Suppressor macrophage (primary cell): ENCODE measurements around the gene NANP.
"Not testable (repeated sequence)": the region's sequence is repeated elsewhere in the genome, so short reads cannot be mapped to it uniquely, and the experiment has no call there.

Experiments
- DNase-seq, 4 experiments: peaks; one replicate each; pipeline ENCODE4 v3.0.0-alpha.2; 2020 to 2022
- total RNA-seq, 17 experiments: gene quantifications; one replicate each; lab custom pipeline; 2026; ENCODE audit warnings: mixed read lengths in 6 of 17, inconsistent platforms in 3 of 17; lab: John Stamatoyannopoulos, UW

NANP gene
- total RNA-seq: 1.5 to 31.0 (median 17.3) reads per million in 17 experiments

DNA sequence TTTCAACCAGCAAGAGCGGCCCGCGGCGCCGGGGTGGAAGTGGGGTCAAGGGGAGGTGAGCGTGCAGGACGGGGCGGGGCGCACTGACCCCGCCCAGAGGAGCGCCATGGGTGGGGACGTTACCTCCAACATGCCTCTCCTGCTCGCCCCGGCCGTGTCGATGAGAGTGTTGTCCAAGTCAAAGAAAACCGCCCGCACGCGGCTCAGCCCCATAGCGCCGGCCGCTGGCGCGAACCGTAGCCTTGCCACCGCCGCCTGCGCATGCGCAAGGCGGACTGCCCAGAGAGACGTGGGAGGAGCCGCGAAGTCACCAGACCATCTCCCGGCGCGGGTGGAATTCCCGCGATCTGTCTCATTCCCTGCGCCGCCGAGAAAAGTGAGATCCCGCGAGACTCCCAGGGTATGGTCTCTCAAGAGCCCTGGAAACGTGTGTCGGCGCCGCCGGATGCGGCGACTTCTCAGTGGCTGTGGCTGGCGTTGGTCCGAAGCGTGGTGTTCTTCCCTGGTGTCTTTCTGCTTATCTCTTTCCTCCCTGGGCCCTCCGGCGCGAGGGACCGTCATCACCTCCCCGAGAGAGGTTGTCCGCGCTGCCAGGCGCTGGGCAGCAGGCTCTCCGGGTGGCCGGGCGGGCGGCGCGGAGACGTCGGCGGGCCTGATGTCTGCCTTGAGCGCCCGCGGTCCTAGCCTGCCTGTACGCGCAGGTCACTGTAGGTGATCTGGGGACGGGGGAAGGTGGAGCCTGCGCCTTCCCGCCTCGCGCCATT, at the start of gene NANP:
Gene NANP (minus strand): TSS at position 279 of the 764 bp plus-strand sequence. CDS start 66 bp downstream, at position 213.
- peak; percentile 98 to 99 (median 98) for DNase-seq

- peak; percentile 17 to 66 (median 53) for DNase-seq
Observed at GRCh38 chr20:25672659-25673235, 48.9 kb upstream of the NANP start.

DNA sequence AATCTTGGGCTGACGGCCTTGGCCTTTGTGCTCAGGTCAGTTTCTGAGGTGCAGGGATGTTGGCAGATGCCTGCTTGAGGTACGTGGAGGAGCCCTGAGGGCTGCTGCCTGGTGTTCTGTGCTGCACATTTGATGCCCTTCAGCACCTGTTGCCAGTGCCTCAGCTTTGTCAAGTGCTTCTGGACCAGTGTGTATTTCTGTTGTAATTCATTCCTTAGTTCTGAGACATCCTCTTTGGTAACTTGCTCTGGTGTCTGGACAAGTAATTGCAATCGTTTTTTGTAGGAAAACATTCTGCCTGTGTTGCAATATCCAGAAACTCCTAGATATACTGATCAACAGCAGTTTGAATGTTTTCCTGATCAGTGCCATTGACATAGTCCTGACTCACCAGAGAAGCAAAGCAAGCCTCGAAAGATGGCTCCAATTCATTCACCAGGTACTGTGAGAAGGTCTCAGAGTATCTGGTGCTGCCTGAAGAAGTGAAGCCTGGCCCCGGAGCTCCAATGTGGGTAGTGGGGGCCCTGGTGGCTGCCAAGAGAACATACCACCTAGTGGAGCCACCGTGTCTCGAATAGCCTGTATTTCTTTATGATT, 46.1 kb upstream of the NANP start:
- no peak for DNase-seq

GRCh38 chr20:25668446-25668845, 44.6 kb upstream of the NANP start:
- DNase-seq: no peak

DNA sequence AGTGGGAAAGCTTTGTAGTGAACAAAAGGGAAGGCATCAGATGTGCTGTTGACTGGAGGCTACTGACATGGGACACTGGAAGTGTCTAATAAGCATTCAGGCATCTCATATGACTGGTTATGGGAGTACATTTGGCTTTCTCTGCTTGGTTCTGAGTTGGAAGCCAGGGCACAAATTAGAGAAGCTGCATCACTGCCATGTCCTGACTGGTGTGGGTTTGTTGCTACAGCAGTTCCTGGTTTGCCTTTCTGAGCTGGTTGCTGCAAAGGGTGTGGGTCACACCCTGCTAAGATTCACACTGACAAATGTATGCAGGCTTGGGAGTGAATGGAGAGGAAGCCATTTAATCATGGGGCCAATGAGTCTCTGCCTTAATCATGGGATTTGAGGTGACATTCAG, 36.2 kb upstream of the NANP start:
- DNase-seq: peak; percentile 19 to 57 (median 42)

DNA sequence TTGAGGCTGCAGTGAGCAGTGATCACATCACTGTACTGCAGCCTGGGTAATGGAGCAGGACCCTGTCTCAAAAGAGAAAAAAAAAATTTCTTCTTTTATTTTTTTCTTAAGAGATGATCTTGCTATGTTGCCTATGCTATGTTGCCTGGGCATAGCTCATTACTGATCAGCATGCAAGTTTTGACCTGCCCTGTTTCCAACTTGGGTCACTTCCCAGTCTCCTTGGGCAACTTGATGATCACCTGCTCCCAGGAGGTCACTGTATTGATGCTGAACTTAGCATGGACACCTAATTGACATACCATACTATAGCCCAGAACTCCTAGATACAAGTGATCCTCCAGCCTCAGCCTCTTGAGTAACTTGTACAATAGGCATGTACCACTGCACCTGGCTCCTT, 30.7 kb upstream of the NANP start:
- DNase-seq: no peak

DNA sequence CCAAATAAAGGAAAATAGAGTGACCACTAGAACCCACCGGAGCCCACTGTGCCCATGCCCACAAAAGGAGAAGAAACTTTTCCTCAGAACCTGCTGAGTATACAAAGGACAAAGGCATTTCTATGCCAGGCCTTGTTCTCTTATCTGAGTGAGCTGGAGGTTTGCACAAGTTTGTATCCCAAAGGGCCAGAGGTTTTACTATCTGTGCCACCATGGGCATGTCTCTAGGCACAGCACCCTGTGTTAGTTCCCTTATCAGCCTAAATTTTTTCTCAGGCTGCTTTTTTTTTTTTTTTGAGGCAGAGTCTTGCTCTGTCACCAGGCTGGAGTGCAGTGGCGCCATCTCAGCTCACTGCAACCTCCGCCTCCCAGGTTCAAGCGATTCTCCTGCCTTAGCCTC, 29.1 kb upstream of the NANP start:
- not testable (repeated sequence) for DNase-seq

- DNase-seq: no peak
Observed at GRCh38 chr20:25644814-25645213, 21.0 kb upstream of the NANP start.

DNA sequence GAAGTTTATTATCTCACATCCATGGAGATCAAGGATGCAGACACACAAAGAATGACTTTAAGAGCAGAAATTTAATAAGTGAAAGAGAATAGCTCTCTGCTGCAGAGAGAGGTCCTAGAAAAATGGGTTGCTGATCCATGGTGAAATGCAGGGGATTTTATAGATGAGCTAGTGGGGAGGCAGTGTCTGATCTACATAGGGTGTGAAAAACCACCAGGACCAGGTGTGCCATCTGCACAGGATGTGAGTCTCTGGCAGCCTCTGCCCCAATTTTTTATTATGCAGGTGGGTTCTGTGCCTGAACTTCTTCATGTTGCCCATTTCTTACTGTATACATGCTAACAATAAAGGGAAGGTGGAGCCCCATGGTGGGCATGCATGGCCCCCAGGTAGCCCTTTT, 19.9 kb upstream of the NANP start:
- no peak for DNase-seq

GRCh38 chr20:25637247-25637646, 13.4 kb upstream of the NANP start:
- DNase-seq: no peak

- no peak for DNase-seq
Observed at GRCh38 chr20:25632940-25633790, 9.4 kb upstream of the NANP start.

DNA sequence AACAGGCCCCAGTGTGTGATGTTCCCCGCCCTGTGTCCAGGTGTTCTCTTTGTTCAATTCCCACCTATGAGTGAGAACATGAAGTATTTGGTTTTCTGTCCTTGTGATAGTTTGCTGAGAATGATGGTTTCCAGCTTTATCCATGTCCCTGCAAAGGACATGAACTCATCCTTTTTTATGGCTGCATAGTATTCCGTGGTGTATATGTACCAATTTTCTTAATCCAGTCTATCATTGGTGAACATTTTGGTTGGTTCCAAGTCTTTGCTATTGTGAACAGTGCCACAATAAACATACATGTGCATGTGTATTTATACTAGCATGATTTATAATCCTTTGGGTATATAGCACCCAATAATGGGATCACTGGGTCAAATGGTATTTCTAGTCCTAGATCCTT, 6.8 kb upstream of the NANP start:
- DNase-seq: not testable (repeated sequence)

DNA sequence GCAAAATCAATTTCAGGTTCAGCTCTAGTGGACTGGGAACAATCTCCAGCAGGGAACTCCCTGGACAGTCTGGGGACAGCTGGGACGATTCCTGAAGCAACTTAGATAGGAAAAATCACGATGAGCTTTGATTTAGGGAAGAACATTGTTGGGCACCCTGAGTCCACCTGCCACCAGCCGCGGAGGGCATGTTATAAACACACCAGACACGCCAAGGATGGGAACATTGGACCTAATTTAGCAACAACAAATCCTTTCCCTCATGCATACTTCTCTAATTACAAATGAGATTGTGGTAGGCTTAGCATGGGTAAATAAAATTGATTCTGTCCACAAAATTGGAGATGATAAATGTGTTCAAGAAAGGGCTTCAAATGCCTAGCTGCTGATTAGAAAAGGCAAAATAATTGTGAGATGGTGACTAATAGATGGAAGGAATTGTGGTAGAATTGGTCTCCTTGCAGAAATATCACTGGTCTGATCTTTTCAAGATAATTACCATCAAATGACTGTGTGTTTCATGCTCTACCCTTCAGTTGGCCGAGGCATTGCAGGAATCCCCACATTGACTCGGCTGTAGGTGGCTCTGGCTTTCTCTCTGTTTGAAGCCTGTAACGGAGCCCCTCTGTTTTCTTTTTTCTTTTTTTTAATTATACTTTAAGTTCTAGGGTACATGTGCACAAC, 6.1 kb upstream of the NANP start:
- DNase-seq: no peak

- DNase-seq: no peak
Observed at GRCh38 chr20:25626779-25627178, 3.0 kb upstream of the NANP start.

GRCh38 chr20:25624500-25624939, 706 bp upstream of the NANP start:
- no peak for DNase-seq

DNA sequence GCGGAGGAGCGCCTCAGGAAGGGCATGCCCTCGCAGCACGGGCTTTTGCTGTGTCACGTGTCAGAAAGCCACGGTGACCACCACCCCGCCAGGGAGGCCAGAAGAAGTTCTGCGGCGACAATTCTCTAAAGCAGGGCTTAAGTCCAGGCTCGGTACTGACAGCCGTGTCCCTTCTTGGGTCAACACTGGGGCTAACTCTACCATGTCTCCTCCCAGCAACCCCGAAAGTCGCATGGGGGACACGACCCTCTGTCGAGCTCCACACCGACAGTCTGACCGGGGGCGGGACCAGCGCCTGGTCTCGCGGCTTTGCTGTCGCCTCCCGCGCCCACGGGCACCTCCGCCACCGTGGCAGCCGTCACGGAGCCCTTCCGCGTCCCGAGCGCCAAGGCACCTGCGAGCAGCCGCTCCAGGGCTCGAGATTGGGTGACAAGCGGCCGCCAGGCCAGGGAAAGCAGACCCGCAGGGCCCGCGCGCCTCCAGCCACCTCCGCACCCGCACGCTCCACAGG, 534 bp downstream of the NANP start:
- peak in 3 of 4 experiments; percentile 64 to 81 (median 72) for DNase-seq

DNA sequence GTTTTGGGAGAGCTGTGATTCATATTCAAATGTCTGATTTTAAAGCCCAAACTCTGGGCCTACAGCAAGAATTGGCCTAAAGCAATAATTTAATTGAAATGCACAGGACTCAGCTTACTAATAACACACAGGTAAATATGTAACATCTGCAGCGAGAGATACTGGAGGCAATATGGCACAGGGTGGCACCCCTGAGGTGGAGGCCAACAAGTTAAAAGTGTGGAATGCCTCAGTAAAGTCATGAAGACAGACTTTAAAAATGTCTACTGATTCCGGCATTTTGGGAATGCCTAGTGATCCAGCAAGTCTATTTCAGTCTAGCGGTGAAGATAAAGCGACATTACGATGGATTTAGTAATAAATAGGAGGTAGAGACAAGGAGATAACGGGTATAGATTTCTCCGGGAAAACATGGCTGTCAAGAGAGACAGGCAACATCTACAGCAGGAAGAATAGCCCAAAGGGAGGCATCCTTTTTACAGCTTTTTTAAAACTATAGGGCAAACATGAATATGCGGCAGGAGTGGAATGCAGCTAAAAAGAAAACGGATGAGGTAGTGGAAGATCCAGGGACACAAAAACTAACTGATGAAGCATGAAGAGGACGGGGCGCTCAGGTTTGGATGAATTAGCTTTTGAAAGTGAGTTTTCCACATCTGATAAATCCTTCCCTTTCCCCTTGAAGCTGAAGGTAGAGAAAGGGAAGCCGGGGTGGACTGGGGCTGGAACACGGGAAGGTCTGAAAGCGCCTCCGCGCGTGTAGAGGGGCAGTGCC, 1.2 kb downstream of the NANP start:
- DNase-seq: no peak

DNA sequence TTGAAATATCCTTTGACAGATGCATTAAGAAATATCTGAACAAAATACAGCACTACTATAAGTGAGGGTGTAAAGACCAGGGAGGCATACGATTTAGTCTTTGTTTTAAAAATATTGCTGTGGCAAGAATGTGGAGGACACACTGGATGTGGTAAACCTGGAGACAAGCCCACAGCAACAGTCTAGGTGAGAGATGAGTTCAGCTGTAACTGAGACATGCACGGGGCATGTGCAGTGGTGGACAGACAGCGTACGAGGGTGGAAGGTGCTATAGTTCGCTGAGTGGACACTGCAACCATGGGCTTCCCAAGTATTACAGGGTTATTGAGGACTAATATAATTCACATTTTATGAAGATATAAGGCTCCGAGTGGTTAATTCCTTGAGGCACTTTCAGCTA, 1.8 kb downstream of the NANP start:
- no peak for DNase-seq

DNA sequence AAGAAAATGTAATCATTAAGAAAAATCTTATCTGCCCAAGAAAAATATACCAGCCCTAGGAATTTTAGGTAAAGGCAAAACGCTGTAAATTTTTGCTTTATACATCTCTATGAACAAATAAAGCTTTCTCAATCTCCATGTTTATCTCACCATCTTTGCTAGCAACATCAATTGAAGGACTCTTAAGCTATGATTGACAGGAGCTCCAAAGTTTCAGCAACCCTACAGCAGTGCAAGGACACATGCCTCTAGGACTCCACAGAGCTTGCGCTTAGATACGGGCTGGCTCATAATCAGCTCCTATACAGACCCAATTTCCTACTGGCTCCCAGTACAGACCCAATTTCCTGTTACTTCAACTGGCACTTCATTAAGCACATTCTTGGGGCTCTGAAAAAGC, 4.3 kb downstream of the NANP start:
- DNase-seq: no peak

GRCh38 chr20:25608774-25609173, 15.0 kb downstream of the NANP start:
- DNase-seq: no peak

- DNase-seq: no peak
Observed at GRCh38 chr20:25606094-25606695, 17.6 kb downstream of the NANP start.
